Measurements from ENCODE around the gene TMEM127.

TMEM127 gene

GRCh38 chr2:96239745-96240264 lies 26.0 kb downstream of the TMEM127 start:
- Histone ChIP-seq H3K27me3 (ENCODE audit: insufficient read depth, poor library complexity, severe bottlenecking) (no peaks in the 10 kb centered on the region), H3K9me3 (ENCODE audit: severe bottlenecking) (no peaks in the 10 kb centered on the region), H3K36me3 (ENCODE audit: low read depth) (no peaks in the 10 kb centered on the region), H3K27ac (ENCODE audit: poor library complexity, severe bottlenecking) (no peak overlapping the region), H3K4me3 (ENCODE audit: severe bottlenecking) (no peak overlapping the region), H3K4me1 (ENCODE audit: insufficient read depth, poor library complexity, severe bottlenecking) (peaks cover 22% of the 10 kb centered on the region)
- no peak for TF ChIP-seq CTCF (IDR thresholded peaks at IDR 0.05; ENCODE audit: poor library complexity, severe bottlenecking)
- DNase-seq (ENCODE audit: low spot score): no peak
- no peak for ATAC-seq (ENCODE audit: low read depth)

- ATAC-seq (ENCODE audit: low read depth) (no peak), DNase-seq (ENCODE audit: low spot score) (no peak)
- no peak overlapping the region for H3K27ac ChIP-seq (ENCODE audit: poor library complexity, severe bottlenecking)
- H3K4me1 ChIP-seq (ENCODE audit: insufficient read depth, poor library complexity, severe bottlenecking): peaks cover 22% of the 10 kb centered on the region
- TF ChIP-seq CTCF (IDR thresholded peaks at IDR 0.05; ENCODE audit: poor library complexity, severe bottlenecking): no peak
- H3K27me3 ChIP-seq (ENCODE audit: insufficient read depth, poor library complexity, severe bottlenecking): no peaks in the 10 kb centered on the region
- H3K4me3 ChIP-seq (ENCODE audit: severe bottlenecking): no peak overlapping the region
- no peaks in the 10 kb centered on the region for H3K36me3 ChIP-seq (ENCODE audit: low read depth)
- no peaks in the 10 kb centered on the region for H3K9me3 ChIP-seq (ENCODE audit: severe bottlenecking)
These were observed 26.7 kb downstream of the TMEM127 start for GRCh38 chr2:96239091-96239490.

GRCh38 chr2:96238266-96238665 lies 27.5 kb downstream of the TMEM127 start:
- DNase-seq (ENCODE audit: low spot score): no peak
- Histone ChIP-seq H3K27me3 (ENCODE audit: insufficient read depth, poor library complexity, severe bottlenecking) (no peaks in the 10 kb centered on the region), H3K4me3 (ENCODE audit: severe bottlenecking) (no peak overlapping the region), H3K4me1 (ENCODE audit: insufficient read depth, poor library complexity, severe bottlenecking) (peaks cover 22% of the 10 kb centered on the region), H3K36me3 (ENCODE audit: low read depth) (no peaks in the 10 kb centered on the region), H3K27ac (ENCODE audit: poor library complexity, severe bottlenecking) (no peak overlapping the region), H3K9me3 (ENCODE audit: severe bottlenecking) (no peaks in the 10 kb centered on the region)
- TF ChIP-seq CTCF (IDR thresholded peaks at IDR 0.05; ENCODE audit: poor library complexity, severe bottlenecking): no peak
- ATAC-seq (ENCODE audit: low read depth): no peak

- Histone ChIP-seq H3K9me3 (ENCODE audit: severe bottlenecking) (no peaks in the 10 kb centered on the region), H3K4me1 (ENCODE audit: insufficient read depth, poor library complexity, severe bottlenecking) (peaks cover 12% of the 10 kb centered on the region), H3K4me3 (ENCODE audit: severe bottlenecking) (no peak overlapping the region), H3K27ac (ENCODE audit: poor library complexity, severe bottlenecking) (no peak overlapping the region), H3K27me3 (ENCODE audit: insufficient read depth, poor library complexity, severe bottlenecking) (no peaks in the 10 kb centered on the region), H3K36me3 (ENCODE audit: low read depth) (no peaks in the 10 kb centered on the region)
- no peak for DNase-seq (ENCODE audit: low spot score)
- no peak for TF ChIP-seq CTCF (IDR thresholded peaks at IDR 0.05; ENCODE audit: poor library complexity, severe bottlenecking)
- no peak for ATAC-seq (ENCODE audit: low read depth)
These were observed 28.9 kb downstream of the TMEM127 start for GRCh38 chr2:96236882-96237281.

GRCh38 chr2:96233880-96234316 lies 31.9 kb downstream of the TMEM127 start:
- H3K27ac ChIP-seq (ENCODE audit: poor library complexity, severe bottlenecking): no peak overlapping the region
- DNase-seq (ENCODE audit: low spot score) (no peak), ATAC-seq (ENCODE audit: low read depth) (no peak)
- H3K9me3 ChIP-seq (ENCODE audit: severe bottlenecking): no peaks in the 10 kb centered on the region
- H3K4me1 ChIP-seq (ENCODE audit: insufficient read depth, poor library complexity, severe bottlenecking): no peaks in the 10 kb centered on the region
- no peak for TF ChIP-seq CTCF (IDR thresholded peaks at IDR 0.05; ENCODE audit: poor library complexity, severe bottlenecking)
- H3K36me3 ChIP-seq (ENCODE audit: low read depth): no peaks in the 10 kb centered on the region
- H3K27me3 ChIP-seq (ENCODE audit: insufficient read depth, poor library complexity, severe bottlenecking): no peaks in the 10 kb centered on the region
- H3K4me3 ChIP-seq (ENCODE audit: severe bottlenecking): no peak overlapping the region

Measured in RWPE2 (cell line).